GM23248 (cell line): ENCODE measurements around the gene FAM234B. TPM values are rescaled to one million over a fixed set of nuclear protein-coding genes. Genes with fewer than 3 reads are reported as not detected.
A peak's percentile ranks its signal among the peaks of the same experiment; 100 is the strongest.

Experiments
- DNase-seq: peaks from one replicate; pipeline ENCODE4 v3.0.0-alpha.2; 2015
- H2AFZ ChIP-seq: fragments of 200-600 bp; sonication (generic); 2 replicates; pipeline ENCODE4 v1.6.1; 2016; ENCODE audit warnings: antibody characterized with exemption
- H3F3A ChIP-seq: fragments of 200-600 bp; sonication (generic); 2 replicates; pipeline ENCODE4 v1.6.1; 2016; ENCODE audit warnings: mild to moderate bottlenecking, antibody characterized with exemption, mixed run types; ENCODE audit not compliant: insufficient read depth
- H3K27ac ChIP-seq: fragments of 200-600 bp; sonication (generic); 2 replicates; pipeline ENCODE4 v1.5.1; 2016; ENCODE audit warnings: mild to moderate bottlenecking
- H3K27me3 ChIP-seq: fragments of 200-600 bp; sonication (generic); replicated peaks from 2 replicates; pipeline ENCODE4 v1.6.1; 2016; ENCODE audit warnings: mild to moderate bottlenecking; ENCODE audit not compliant: insufficient read depth
- H3K36me3 ChIP-seq: fragments of 200-600 bp; sonication (generic); 2 replicates; pipeline ENCODE4 v1.6.1; 2016; ENCODE audit warnings: low read depth, mild to moderate bottlenecking
- H3K4me1 ChIP-seq: fragments of 200-600 bp; sonication (generic); 2 replicates; pipeline ENCODE4 v1.6.1; 2016; ENCODE audit warnings: mild to moderate bottlenecking; ENCODE audit not compliant: insufficient read depth
- H3K4me2 ChIP-seq: fragments of 200-600 bp; sonication (generic); one replicate; pipeline ENCODE4 v1.6.1; 2016; ENCODE audit warnings: mild to moderate bottlenecking; ENCODE audit not compliant: unreplicated experiment
- H3K4me3 ChIP-seq: fragments of 200-600 bp; sonication (generic); 2 replicates; pipeline ENCODE4 v1.5.1; 2016; ENCODE audit warnings: mild to moderate bottlenecking
- H3K79me2 ChIP-seq: fragments of 200-600 bp; sonication (generic); 2 replicates; pipeline ENCODE4 v1.6.1; 2016; ENCODE audit warnings: mild to moderate bottlenecking; ENCODE audit not compliant: insufficient read depth
- H3K9ac ChIP-seq: fragments of 200-600 bp; sonication (generic); 2 replicates; pipeline ENCODE4 v1.6.1; 2016; ENCODE audit warnings: mild to moderate bottlenecking
- H3K9me2 ChIP-seq: fragments of 200-600 bp; sonication (generic); 2 replicates; pipeline ENCODE4 v1.6.1; 2016; ENCODE audit warnings: mixed run types, mild to moderate bottlenecking, moderate library complexity; ENCODE audit not compliant: insufficient read depth
- H3K9me3 ChIP-seq: fragments of 200-600 bp; sonication (generic); one replicate; pipeline ENCODE4 v1.6.1; 2017; ENCODE audit warnings: low read depth
- H4K20me1 ChIP-seq: fragments of 200-600 bp; sonication (generic); 2 replicates; pipeline ENCODE4 v1.6.0; 2016; ENCODE audit not compliant: insufficient read depth
- EZH2 ChIP-seq: fragments of 200-600 bp; sonication (generic); IDR thresholded peaks from 2 replicates; pipeline ENCODE4 v1.6.1; 2018; ENCODE audit warnings: antibody characterized with exemption, mild to moderate bottlenecking; ENCODE audit not compliant: insufficient read depth, poor library complexity, severe bottlenecking
- EZH2phosphoT487 ChIP-seq: fragments of 200-600 bp; sonication (generic); IDR thresholded peaks from 2 replicates; pipeline ENCODE4 v1.6.1; 2018; ENCODE audit warnings: antibody characterized with exemption, moderate library complexity, mild to moderate bottlenecking, low read depth; ENCODE audit not compliant: insufficient read depth
- WGBS, 2 experiments: methylation state at CpG; one replicate each; pipeline ENCODE4 v1.1.6; 2015 to 2017; ENCODE audit warnings: low lambda C conversion rate in 2 of 2, low coverage in 1 of 2; ENCODE audit errors: missing lambda C conversion rate in 2 of 2; 5-methylcytosine and 5-hydroxymethylcytosine counted together
- in situ Hi-C: fragments of 300-500 bp; cut with MboI; formaldehyde crosslinking; loops from 2 replicates; pipeline ENCODE4 v1.15.0; 2020
- polyA plus RNA-seq: library from polyadenylated mRNA; unstranded; fragments of >200 nt; fragmentation: Nextera tagmentation; extraction: Ambion mirVana; gene quantifications from 2 replicates; pipeline ENCODE4 v1.2.1, GENCODE V29; 2016
- total RNA-seq: library from RNA; depleted of rRNA; stranded (reverse); fragments of >200 nt; shearing (Covaris generic); gene quantifications from 2 replicates; pipeline ENCODE4 v1.2.3, GENCODE V29; 2014

Gene FAM234B
- total and polyA plus RNA-seq, 2 experiments from 2014 or later: 5.0 to 5.1 TPM

DNA sequence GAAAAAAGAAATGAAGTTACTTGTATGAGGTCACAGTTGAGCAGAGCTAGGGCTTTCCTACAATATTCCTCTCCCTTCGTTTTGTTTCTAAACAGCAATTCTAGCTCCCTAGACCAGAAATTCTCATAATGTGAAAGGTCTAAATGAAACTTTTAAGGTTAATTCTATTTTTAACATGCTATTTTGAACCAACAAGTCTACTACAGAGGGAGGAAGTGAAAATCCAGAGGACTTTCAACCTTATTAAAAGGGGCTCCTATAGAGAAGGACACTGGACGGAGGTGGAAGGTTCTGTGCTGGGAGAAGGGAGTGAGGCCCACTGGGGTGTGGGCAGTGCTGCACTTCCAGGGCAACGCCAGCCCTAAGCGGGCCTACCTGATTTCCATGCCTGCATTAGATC is 45.9 kb downstream of the FAM234B start:
- 88 to 95% methylated on average over 4 of the region's 4 CpGs for WGBS, 2 experiments
- Histone ChIP-seq H2AFZ (no peak overlapping the region), H4K20me1 (no peaks in the 10 kb centered on the region), H3K4me1 (peaks cover 29% of the 10 kb centered on the region), H3F3A (peaks cover 18% of the 10 kb centered on the region), H3K79me2 (no peaks in the 10 kb centered on the region), H3K27me3 (no peaks in the 10 kb centered on the region), H3K36me3 (no peaks in the 10 kb centered on the region), H3K9me3 (no peaks in the 10 kb centered on the region), H3K9me2 (no peaks in the 10 kb centered on the region), H3K4me3 (no peak overlapping the region), H3K27ac (no peak overlapping the region), H3K4me2 (no peak overlapping the region), H3K9ac (no peak overlapping the region)
- no peak for TF ChIP-seq EZH2
- no peak for TF ChIP-seq EZH2phosphoT487
- no peak for DNase-seq
- in situ Hi-C loops: no loop called here

DNA sequence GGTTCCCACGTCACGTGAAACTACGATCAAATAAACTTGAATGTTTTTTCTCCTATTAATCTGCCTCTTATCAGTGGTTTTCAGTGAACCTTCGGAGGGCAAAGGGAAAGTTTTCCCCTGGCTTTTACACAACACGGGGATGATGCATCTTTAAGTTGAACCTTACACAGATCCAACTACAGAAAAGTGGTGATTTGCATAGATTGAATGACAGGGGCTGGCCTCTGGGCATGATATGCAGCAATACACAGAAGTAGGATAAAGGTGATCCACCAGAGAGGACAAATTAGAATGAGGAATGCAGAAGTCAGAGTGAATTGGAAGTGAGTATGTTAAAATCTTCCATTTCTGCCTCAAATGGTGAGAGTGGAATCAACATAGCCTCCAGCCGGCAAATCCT is 47.7 kb downstream of the FAM234B start:
- in situ Hi-C loops: no loop called here

DNA sequence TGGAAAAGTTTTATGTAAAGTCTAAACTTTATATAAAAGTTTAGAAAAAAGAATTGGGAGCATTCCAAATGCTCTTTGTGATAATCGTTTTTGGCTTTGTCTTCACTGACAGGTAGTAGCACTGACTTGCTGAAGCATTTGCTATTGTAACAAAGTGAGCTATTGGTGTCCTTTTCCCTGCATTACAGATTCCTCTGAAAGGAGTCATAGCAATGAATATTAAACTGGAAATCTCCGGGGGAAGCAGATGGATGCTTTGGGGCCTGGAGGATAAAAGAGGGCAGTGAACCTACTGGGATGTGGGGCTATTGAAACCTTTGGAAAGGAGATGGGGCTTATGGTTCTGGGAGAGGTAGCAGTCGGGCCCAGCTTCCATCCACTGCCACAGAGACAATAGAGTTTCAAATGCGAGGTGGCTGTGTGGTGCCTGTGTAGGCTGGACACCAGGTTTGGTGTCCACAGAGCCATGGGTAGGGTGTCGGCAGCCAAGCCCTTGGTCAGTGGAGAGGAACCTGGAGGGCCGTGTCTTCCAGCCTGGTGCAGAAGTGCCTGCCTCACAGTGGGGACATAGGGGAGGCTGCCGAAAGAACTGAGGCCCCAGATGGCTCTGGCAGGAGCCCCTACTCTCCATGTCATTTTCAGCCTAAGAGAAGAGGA is 49.1 kb downstream of the FAM234B start:
- TF ChIP-seq EZH2phosphoT487 (no peak), EZH2 (no peak)
- Histone ChIP-seq H3K9me3 (no peaks in the 10 kb centered on the region), H3K9ac (peak overlapping the region; percentile 45; the same call in 1 of the 2 replicates), H3K9me2 (no peaks in the 10 kb centered on the region), H3K36me3 (no peaks in the 10 kb centered on the region), H3K79me2 (no peaks in the 10 kb centered on the region), H3K27me3 (no peaks in the 10 kb centered on the region), H2AFZ (peak overlapping the region; percentile 53; the same call in 1 of the 2 replicates), H3F3A (peaks cover 42% of the 10 kb centered on the region), H3K4me2 (peak overlapping the region; percentile 52), H3K4me3 (no peak overlapping the region), H3K4me1 (peaks cover 46% of the 10 kb centered on the region), H3K27ac (peak overlapping the region; percentile 67), H4K20me1 (no peaks in the 10 kb centered on the region)
- 48 to 49% methylated on average over 7 of the region's 7 CpGs for WGBS, 2 experiments
- in situ Hi-C loops: no loop called here
- peak; percentile 74 for DNase-seq

More for the DNA sequence above, 47.7 kb downstream of the FAM234B start:
- no peak overlapping the region for H2AFZ ChIP-seq
- no peak overlapping the region for H3K9ac ChIP-seq
- no peaks in the 10 kb centered on the region for H3K9me2 ChIP-seq
- no peaks in the 10 kb centered on the region for H3K9me3 ChIP-seq
- TF ChIP-seq EZH2: no peak
- H3K36me3 ChIP-seq: no peaks in the 10 kb centered on the region
- H3K4me2 ChIP-seq: no peak overlapping the region
- H3K4me1 ChIP-seq: peaks cover 36% of the 10 kb centered on the region
- peaks cover 30% of the 10 kb centered on the region for H3F3A ChIP-seq
- H3K79me2 ChIP-seq: no peaks in the 10 kb centered on the region
- no peak overlapping the region for H3K4me3 ChIP-seq
- no peaks in the 10 kb centered on the region for H4K20me1 ChIP-seq
- WGBS, 2 experiments: 98% methylated on average over 6 of the region's 6 CpGs
- DNase-seq: no peak
- no peaks in the 10 kb centered on the region for H3K27me3 ChIP-seq
- H3K27ac ChIP-seq: no peak overlapping the region

DNA sequence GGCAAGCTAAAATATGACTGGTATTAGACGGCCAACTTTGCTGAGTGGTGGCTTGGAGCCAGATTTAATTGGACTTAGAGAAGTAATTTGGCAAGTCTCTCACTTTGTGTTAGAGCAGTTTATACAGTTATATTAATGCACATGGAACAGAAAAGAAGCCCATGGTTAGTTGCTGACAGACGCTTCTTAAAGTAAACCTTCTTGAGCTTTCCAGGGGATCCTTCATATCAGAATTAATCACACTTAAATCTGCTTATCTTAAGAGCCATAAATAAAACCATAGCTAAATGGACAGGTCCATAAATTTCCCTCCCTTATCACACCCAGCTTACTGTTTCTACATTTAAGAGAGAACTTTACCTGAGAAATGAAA is 49.7 kb downstream of the FAM234B start:
- no peaks in the 10 kb centered on the region for H3K79me2 ChIP-seq
- 12 to 18% methylated on average over 2 of the region's 2 CpGs for WGBS, 2 experiments
- DNase-seq: peak; percentile 37
- peak overlapping the region; percentile 53; the same call in 1 of the 2 replicates for H2AFZ ChIP-seq
- TF ChIP-seq EZH2phosphoT487 (no peak), EZH2 (no peak)
- H3K4me1 ChIP-seq: peaks cover 48% of the 10 kb centered on the region
- peak overlapping the region; percentile 52 for H3K4me2 ChIP-seq
- H3K27me3 ChIP-seq: no peaks in the 10 kb centered on the region
- in situ Hi-C loops: no loop called here
- H4K20me1 ChIP-seq: no peaks in the 10 kb centered on the region
- peak overlapping the region; percentile 45 for H3K9ac ChIP-seq
- no peaks in the 10 kb centered on the region for H3K9me2 ChIP-seq
- no peaks in the 10 kb centered on the region for H3K9me3 ChIP-seq
- peaks cover 45% of the 10 kb centered on the region for H3F3A ChIP-seq
- peak overlapping the region; percentile 67 for H3K27ac ChIP-seq
- peak overlapping the region; percentile 9; the same call in 1 of the 2 replicates for H3K4me3 ChIP-seq
- no peaks in the 10 kb centered on the region for H3K36me3 ChIP-seq

DNA sequence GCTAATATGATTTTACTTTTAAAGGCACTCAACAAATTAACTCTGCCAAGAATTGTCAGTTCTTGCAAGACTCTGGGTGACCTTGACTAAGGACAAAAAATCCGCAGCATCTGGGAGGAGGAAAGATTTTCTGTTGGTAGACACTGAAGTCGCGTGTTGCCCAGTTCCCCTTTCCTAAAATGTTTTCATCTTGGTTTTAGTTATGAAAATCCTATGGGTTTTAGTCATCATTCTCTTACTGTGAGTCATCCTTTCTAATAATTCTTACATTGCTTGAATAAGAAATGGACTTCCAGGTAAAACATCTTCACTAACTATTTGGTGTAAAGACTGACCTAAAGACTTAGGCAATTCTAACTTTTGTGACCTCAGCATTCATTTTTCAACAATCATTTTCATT is 50.2 kb downstream of the FAM234B start:
- WGBS, 2 experiments: 4 to 9% methylated on average over 3 of the region's 3 CpGs
- no peak for TF ChIP-seq EZH2
- TF ChIP-seq EZH2phosphoT487: no peak
- in situ Hi-C loops: no loop called here
- H3K4me3 ChIP-seq: peak overlapping the region; percentile 9; the same call in 1 of the 2 replicates
- peak overlapping the region; percentile 52 for H3K4me2 ChIP-seq
- peaks cover 54% of the 10 kb centered on the region for H3K4me1 ChIP-seq
- H3K27ac ChIP-seq: peak overlapping the region; percentile 67
- no peaks in the 10 kb centered on the region for H3K79me2 ChIP-seq
- no peak overlapping the region for H2AFZ ChIP-seq
- no peaks in the 10 kb centered on the region for H3K9me3 ChIP-seq
- H3K36me3 ChIP-seq: no peaks in the 10 kb centered on the region
- H3F3A ChIP-seq: peaks cover 50% of the 10 kb centered on the region
- no peaks in the 10 kb centered on the region for H3K27me3 ChIP-seq
- no peaks in the 10 kb centered on the region for H3K9me2 ChIP-seq
- no peaks in the 10 kb centered on the region for H4K20me1 ChIP-seq
- peak overlapping the region; percentile 45 for H3K9ac ChIP-seq
- peak; percentile 80 for DNase-seq
